Glomerular visceral epithelial cell (primary cell): Measurements from ENCODE around the gene FRA10AC1.

Experiments
- DNase-seq: peaks from one replicate; pipeline ENCODE4 v3.0.0-alpha.2; 2016; ENCODE audit errors: extremely low spot score

The FRA10AC1 gene

GRCh38 chr10:93630625-93631557, 71.5 kb downstream of the FRA10AC1 start:
- no peak for DNase-seq

GRCh38 chr10:93629647-93630305, 72.6 kb downstream of the FRA10AC1 start:
- DNase-seq, result no peak

- no peak for DNase-seq
These were observed 73.5 kb downstream of the FRA10AC1 start for GRCh38 chr10:93628858-93629257.

- DNase-seq, result no peak
These were observed 79.5 kb downstream of the FRA10AC1 start for GRCh38 chr10:93622942-93623341.

- DNase-seq, result no peak
These were observed 81.5 kb downstream of the FRA10AC1 start for GRCh38 chr10:93620925-93621324.
